SK-N-SH treated with all-trans-retinoic acid at 6 μM for 48 hours (cell line): Measurements from ENCODE around the gene EPHA1.

Experiments
- ATAC-seq: fragments of 200-7000 bp; cut with Tn5 transposase; 3 replicates; pipeline ENCODE4 v1.9.1; 2020; ENCODE audit warnings: mild to moderate bottlenecking, moderate library complexity
- ARNTL ChIP-seq: fragments of 450-650 bp; formaldehyde crosslinking; IDR thresholded peaks from 2 replicates; pipeline ENCODE4 v1.5.0; 2020; ENCODE audit warnings: low read depth, mild to moderate bottlenecking, moderate library complexity, borderline replicate concordance
- CREB5 ChIP-seq: fragments of 250-450 bp; sonication (Bioruptor Pico); IDR thresholded peaks from 2 replicates; pipeline ENCODE4 v1.5.1; 2020; ENCODE audit warnings: low read depth, mild to moderate bottlenecking, moderate library complexity
- CSDC2 ChIP-seq: fragments of 250-450 bp; sonication (Bioruptor Pico); IDR thresholded peaks from 2 replicates; pipeline ENCODE4 v1.5.0; 2020; ENCODE audit warnings: mild to moderate bottlenecking, moderate library complexity
- ESRRG ChIP-seq: fragments of 250-450 bp; sonication (Bioruptor Pico); IDR thresholded peaks from 2 replicates; pipeline ENCODE4 v1.6.1; 2021; ENCODE audit warnings: mild to moderate bottlenecking
- GLIS3 ChIP-seq: fragments of 250-450 bp; sonication (Bioruptor Pico); IDR thresholded peaks from 2 replicates; pipeline ENCODE4 v1.5.0; 2020; ENCODE audit warnings: mild to moderate bottlenecking, moderate library complexity
- ISL1 ChIP-seq: fragments of 250-450 bp; sonication (Bioruptor Pico); IDR thresholded peaks from 2 replicates; pipeline ENCODE4 v2.1.2; 2022; ENCODE audit warnings: mild to moderate bottlenecking, moderate library complexity
- OSR1 ChIP-seq: fragments of 250-450 bp; sonication (Bioruptor Pico); IDR thresholded peaks from 2 replicates; pipeline ENCODE4 v1.8.0; 2022; ENCODE audit warnings: moderate library complexity, mild to moderate bottlenecking, inconsistent platforms
- PATZ1 ChIP-seq: fragments of 250-450 bp; sonication (Bioruptor Pico); IDR thresholded peaks from 2 replicates; pipeline ENCODE4 v1.8.0; 2020; ENCODE audit warnings: mild to moderate bottlenecking, moderate library complexity, borderline replicate concordance
- POU6F1 ChIP-seq: fragments of 250-450 bp; sonication (Bioruptor Pico); IDR thresholded peaks from 2 replicates; pipeline ENCODE4 v1.8.0; 2021; ENCODE audit warnings: low read depth, mild to moderate bottlenecking, moderate library complexity, borderline replicate concordance
- PPARA ChIP-seq: fragments of 250-450 bp; sonication (Bioruptor Pico); IDR thresholded peaks from 2 replicates; pipeline ENCODE4 v1.5.0; 2020; ENCODE audit warnings: mild to moderate bottlenecking, borderline replicate concordance
- RARB ChIP-seq: fragments of 250-450 bp; sonication (Bioruptor Pico); IDR thresholded peaks from 2 replicates; pipeline ENCODE4 v1.8.0; 2021; ENCODE audit warnings: mild to moderate bottlenecking, moderate library complexity
- SNAI2 ChIP-seq: fragments of 250-450 bp; sonication (Bioruptor Pico); IDR thresholded peaks from 2 replicates; pipeline ENCODE4 v1.5.0; 2020; ENCODE audit warnings: mild to moderate bottlenecking, moderate library complexity
- TCF4 ChIP-seq: fragments of 250-450 bp; sonication (Bioruptor Pico); IDR thresholded peaks from 2 replicates; pipeline ENCODE4 v1.8.0; 2021; ENCODE audit warnings: mild to moderate bottlenecking, moderate library complexity, borderline replicate concordance
- TOX ChIP-seq: fragments of 250-450 bp; sonication (Bioruptor Pico); IDR thresholded peaks from 2 replicates; pipeline ENCODE4 v1.8.0; 2021; ENCODE audit warnings: mild to moderate bottlenecking, moderate library complexity, borderline replicate concordance
- TSHZ2 ChIP-seq: fragments of 250-450 bp; sonication (Bioruptor Pico); IDR thresholded peaks from 2 replicates; pipeline ENCODE4 v1.5.0; 2020; ENCODE audit warnings: mild to moderate bottlenecking, moderate library complexity
- ZC3H10 ChIP-seq: fragments of 250-450 bp; sonication (Bioruptor Pico); IDR thresholded peaks from 2 replicates; pipeline ENCODE4 v1.5.1; 2021; ENCODE audit warnings: mild to moderate bottlenecking, moderate library complexity
- ZFP3 ChIP-seq: fragments of 250-450 bp; sonication (Bioruptor Pico); IDR thresholded peaks from 2 replicates; pipeline ENCODE4 v1.5.0; 2020; ENCODE audit warnings: mild to moderate bottlenecking, moderate library complexity
- ZFP30 ChIP-seq: fragments of 450-650 bp; formaldehyde crosslinking; IDR thresholded peaks from 2 replicates; pipeline ENCODE4 v1.5.0; 2022; ENCODE audit warnings: mild to moderate bottlenecking, moderate library complexity
- ZNF565 ChIP-seq: fragments of 450-650 bp; formaldehyde crosslinking; conservative IDR thresholded peaks from 2 replicates; pipeline ENCODE4 v1.5.0; 2020; ENCODE audit warnings: low read depth, mild to moderate bottlenecking, moderate library complexity
- ZNF70 ChIP-seq: fragments of 450-650 bp; formaldehyde crosslinking; IDR thresholded peaks from 2 replicates; pipeline ENCODE4 v1.5.0; 2020; ENCODE audit warnings: mild to moderate bottlenecking, moderate library complexity
- ZNF8 ChIP-seq: fragments of 450-650 bp; formaldehyde crosslinking; IDR thresholded peaks from 2 replicates; pipeline ENCODE4 v1.5.0; 2020; ENCODE audit warnings: mild to moderate bottlenecking, moderate library complexity

The EPHA1 gene

GRCh38 chr7:143437578-143437977, 28.9 kb upstream of the EPHA1 start:
- TF ChIP-seq CSDC2 (CRISPR knock-in tag) (no peak), ZNF8 (CRISPR knock-in tag) (no peak), PATZ1 (CRISPR knock-in tag) (no peak), GLIS3 (no peak), CREB5 (CRISPR knock-in tag) (no peak)
- ATAC-seq, result peak; percentile 33

GRCh38 chr7:143436325-143436946, 27.8 kb upstream of the EPHA1 start:
- ATAC-seq, result no peak
- TF ChIP-seq PPARA (CRISPR knock-in tag), result no peak
- no peak for TF ChIP-seq SNAI2
- no peak for TF ChIP-seq TOX (CRISPR knock-in tag)
- TF ChIP-seq ZNF565 (CRISPR knock-in tag), result no peak
- TF ChIP-seq POU6F1, result no peak
- no peak for TF ChIP-seq PATZ1 (CRISPR knock-in tag)
- TF ChIP-seq ZNF70 (CRISPR knock-in tag), result no peak
- no peak for TF ChIP-seq ARNTL (CRISPR knock-in tag)
- TF ChIP-seq ESRRG (CRISPR knock-in tag), result no peak
- no peak for TF ChIP-seq GLIS3
- no peak for TF ChIP-seq ISL1 (CRISPR knock-in tag)
- TF ChIP-seq TCF4 (CRISPR knock-in tag), result no peak
- no peak for TF ChIP-seq ZC3H10
- no peak for TF ChIP-seq CREB5 (CRISPR knock-in tag)

GRCh38 chr7:143435266-143435665, 26.6 kb upstream of the EPHA1 start:
- ATAC-seq, result 0 out of 3 replicates have a peak, but pooled peaks have one; percentile 11
- TF ChIP-seq ZFP30 (CRISPR knock-in tag), result no peak
- TF ChIP-seq ZNF565 (CRISPR knock-in tag), result no peak
- no peak for TF ChIP-seq RARB (CRISPR knock-in tag)
- no peak for TF ChIP-seq PATZ1 (CRISPR knock-in tag)
- no peak for TF ChIP-seq ZC3H10
- no peak for TF ChIP-seq ESRRG (CRISPR knock-in tag)
- no peak for TF ChIP-seq POU6F1
- TF ChIP-seq OSR1 (CRISPR knock-in tag), result no peak
- no peak for TF ChIP-seq SNAI2
- TF ChIP-seq TOX (CRISPR knock-in tag), result no peak
- TF ChIP-seq ZNF70 (CRISPR knock-in tag), result no peak
- TF ChIP-seq TSHZ2 (CRISPR knock-in tag), result no peak
- TF ChIP-seq CSDC2 (CRISPR knock-in tag), result no peak
- no peak for TF ChIP-seq ZFP3 (CRISPR knock-in tag)
- TF ChIP-seq ARNTL (CRISPR knock-in tag), result no peak
- no peak for TF ChIP-seq ZNF8 (CRISPR knock-in tag)
